Liver (tissue), 9 donors: ENCODE data around the gene CDK11A. TPM values are rescaled to one million over a fixed set of nuclear protein-coding genes. Genes with fewer than 3 reads are reported as not detected.

ENCODE experiments used
- DNase-seq: peaks from one replicate; pipeline ENCODE4 v3.0.0-alpha.2; 2017; ENCODE audit warnings: low spot score
- H3K27ac ChIP-seq, 2 donors: one replicate each; pipeline ENCODE4 v1.7.0; 2013; ENCODE audit warnings: inconsistent platforms in 2 of 2, low read length in 2 of 2, control low read depth in 1 of 2, low read depth in 1 of 2, mild to moderate bottlenecking in 1 of 2
- H3K27me3 ChIP-seq, 4 donors: one replicate each; pipeline versions ENCODE4 v1.6.1 to v1.7.0; 2013; ENCODE audit warnings: low read length in 3 of 4, inconsistent platforms in 1 of 4, mild to moderate bottlenecking in 1 of 4, moderate library complexity in 1 of 4; ENCODE audit not compliant: control insufficient read depth in 4 of 4, insufficient read depth in 4 of 4
- H3K36me3 ChIP-seq, 4 donors: one replicate each; pipeline versions ENCODE4 v1.6.1 to v1.7.0; 2013; ENCODE audit warnings: low read length in 3 of 4, mild to moderate bottlenecking in 3 of 4, low read depth in 1 of 4, moderate library complexity in 1 of 4; ENCODE audit not compliant: control insufficient read depth in 4 of 4, insufficient read depth in 3 of 4
- H3K4me1 ChIP-seq, 4 donors: one replicate each; pipeline versions ENCODE4 v1.6.1 to v1.7.0; 2013; ENCODE audit warnings: low read length in 3 of 4, mild to moderate bottlenecking in 3 of 4, moderate library complexity in 1 of 4; ENCODE audit not compliant: control insufficient read depth in 4 of 4, insufficient read depth in 4 of 4
- H3K4me3 ChIP-seq, 3 donors: one replicate each; pipeline versions ENCODE4 v1.6.1 to v1.7.0; 2013; ENCODE audit warnings: low read length in 3 of 3, control low read depth in 1 of 3, low read depth in 1 of 3, mild to moderate bottlenecking in 1 of 3
- H3K9ac ChIP-seq, 2 donors: one replicate each; pipeline ENCODE4 v1.7.0; 2013; ENCODE audit warnings: low read length in 2 of 2, mild to moderate bottlenecking in 2 of 2, moderate library complexity in 2 of 2, control low read depth in 1 of 2, low read depth in 1 of 2
- H3K9me3 ChIP-seq, 4 donors: one replicate each; pipeline versions ENCODE4 v1.6.1 to v1.7.0; 2013; ENCODE audit warnings: low read length in 3 of 4; ENCODE audit not compliant: control insufficient read depth in 4 of 4
- ATF3 ChIP-seq: IDR thresholded peaks from 2 replicates; pipeline ENCODE4 v1.6.1; 2016; ENCODE audit warnings: antibody characterized with exemption
- EGR1 ChIP-seq, 2 donors: IDR thresholded peaks; 2 replicates each; pipeline ENCODE4 v1.6.1; 2016 to 2018; ENCODE audit warnings: antibody characterized with exemption in 2 of 2, low read depth in 2 of 2
- FOXA1 ChIP-seq: IDR thresholded peaks from 2 replicates; pipeline ENCODE4 v1.6.1; 2016; ENCODE audit warnings: antibody characterized with exemption
- GABPA ChIP-seq, 2 donors: IDR thresholded peaks in 1 of 2; conservative IDR thresholded peaks in 1 of 2; 2 replicates each; pipeline ENCODE4 v1.6.1; 2016; ENCODE audit warnings: antibody characterized with exemption in 2 of 2, mild to moderate bottlenecking in 1 of 2, moderate library complexity in 1 of 2
- HNF4A ChIP-seq, 2 donors: conservative IDR thresholded peaks; 2 replicates each; pipeline ENCODE4 v1.6.1; 2016; ENCODE audit warnings: antibody characterized with exemption in 2 of 2, mild to moderate bottlenecking in 2 of 2
- JUND ChIP-seq, 2 donors: IDR thresholded peaks; 2 replicates each; pipeline ENCODE4 v1.6.1; 2016; ENCODE audit warnings: antibody characterized with exemption in 2 of 2
- MAX ChIP-seq: IDR thresholded peaks from 2 replicates; pipeline ENCODE4 v1.6.1; 2016; ENCODE audit warnings: antibody characterized with exemption
- NR2F2 ChIP-seq: IDR thresholded peaks from 2 replicates; pipeline ENCODE4 v1.6.1; 2016; ENCODE audit warnings: antibody characterized with exemption
- RAD21 ChIP-seq, 2 donors: IDR thresholded peaks; 2 replicates each; pipeline ENCODE4 v1.6.1; 2016; ENCODE audit warnings: antibody characterized with exemption in 2 of 2, mild to moderate bottlenecking in 2 of 2
- RXRA ChIP-seq, 2 donors: IDR thresholded peaks; 2 replicates each; pipeline ENCODE4 v1.6.1; 2017 to 2018; ENCODE audit warnings: antibody characterized with exemption in 2 of 2, mild to moderate bottlenecking in 1 of 2
- TAF1 ChIP-seq: conservative IDR thresholded peaks from 2 replicates; pipeline ENCODE4 v1.6.1; 2016; ENCODE audit warnings: antibody characterized with exemption, mild to moderate bottlenecking
- YY1 ChIP-seq: IDR thresholded peaks from 2 replicates; pipeline ENCODE4 v1.6.1; 2016; ENCODE audit warnings: antibody characterized with exemption, mild to moderate bottlenecking
- ZBTB33 ChIP-seq: IDR thresholded peaks from 2 replicates; pipeline ENCODE4 v1.6.1; 2016; ENCODE audit warnings: antibody characterized with exemption
- WGBS: extraction: QIAGEN DNeasy Blood & Tissue Kit; methylation state at CpG from one replicate; pipeline ENCODE4 v1.1.7; 2013; 5-methylcytosine and 5-hydroxymethylcytosine counted together
- polyA plus RNA-seq, 2 donors: library from polyadenylated mRNA; stranded (reverse) in 1 of 2; unstranded in 1 of 2; fragments of 200-250 nt in 1 of 2; fragments of >200 nt in 1 of 2; fragmentation: Nextera tagmentation in 1 of 2; extraction: Ambion mirVana in 1 of 2; gene quantifications; one replicate each; pipeline versions ENCODE4 v1.2.1 to v1.2.3, GENCODE V29; 2013 to 2015
- total RNA-seq, 2 donors: library from RNA; depleted of rRNA; stranded (reverse); fragments of >200 nt; gene quantifications; one replicate each; pipeline ENCODE4 v1.2.3, GENCODE V29; 2014
- TF ChIP-seq, protein P1 (sequence below): IDR thresholded peaks from 2 replicates; pipeline ENCODE4 v1.6.1; 2016; ENCODE audit warnings: antibody characterized with exemption, mild to moderate bottlenecking
- TF ChIP-seq, protein P2 (sequence below): fragments of 150-350 bp; IDR thresholded peaks from 2 replicates; pipeline ENCODE4 v1.5.1; 2017; ENCODE audit warnings: improper control_type of control experiment, low read depth, low read length; ENCODE audit not compliant: missing input control
- donor health status: healthy.
- donor health status: healthy.
- donor health status: healthy.
- donor health status: healthy.
- donor health status: healthy.

The CDK11A gene
- total and polyA plus RNA-seq, 4 donors: 13.7 to 17.0 (median 13.9) TPM

GRCh38 chr1:1755426-1755825, 31.3 kb upstream of the CDK11A start:
- Histone ChIP-seq H3K9ac (no peak overlapping the region), H3K4me3 (no peak overlapping the region), H3K27me3 (no peaks in the 10 kb centered on the region), H3K27ac (peak overlapping the region; percentile 5 to 24), H3K4me1 (peaks cover 13 to 45% (median 29%) of the 10 kb centered on the region in 4 donors), H3K9me3 (no peaks in the 10 kb centered on the region), H3K36me3 (peaks cover 7 to 36% (median 12%) of the 10 kb centered on the region in 4 donors)
- 86% methylated on average over 19 of the region's 19 CpGs for WGBS
- DNase-seq: no peak
- TF ChIP-seq EGR1 (IDR thresholded peaks at IDR 0.05; ENCODE audit: low read depth in 2 of 2): no peak
- no peak for TF ChIP-seq TAF1
- TF ChIP-seq RXRA (IDR thresholded peaks at IDR 0.05): no peak
- TF ChIP-seq, protein P1, sequence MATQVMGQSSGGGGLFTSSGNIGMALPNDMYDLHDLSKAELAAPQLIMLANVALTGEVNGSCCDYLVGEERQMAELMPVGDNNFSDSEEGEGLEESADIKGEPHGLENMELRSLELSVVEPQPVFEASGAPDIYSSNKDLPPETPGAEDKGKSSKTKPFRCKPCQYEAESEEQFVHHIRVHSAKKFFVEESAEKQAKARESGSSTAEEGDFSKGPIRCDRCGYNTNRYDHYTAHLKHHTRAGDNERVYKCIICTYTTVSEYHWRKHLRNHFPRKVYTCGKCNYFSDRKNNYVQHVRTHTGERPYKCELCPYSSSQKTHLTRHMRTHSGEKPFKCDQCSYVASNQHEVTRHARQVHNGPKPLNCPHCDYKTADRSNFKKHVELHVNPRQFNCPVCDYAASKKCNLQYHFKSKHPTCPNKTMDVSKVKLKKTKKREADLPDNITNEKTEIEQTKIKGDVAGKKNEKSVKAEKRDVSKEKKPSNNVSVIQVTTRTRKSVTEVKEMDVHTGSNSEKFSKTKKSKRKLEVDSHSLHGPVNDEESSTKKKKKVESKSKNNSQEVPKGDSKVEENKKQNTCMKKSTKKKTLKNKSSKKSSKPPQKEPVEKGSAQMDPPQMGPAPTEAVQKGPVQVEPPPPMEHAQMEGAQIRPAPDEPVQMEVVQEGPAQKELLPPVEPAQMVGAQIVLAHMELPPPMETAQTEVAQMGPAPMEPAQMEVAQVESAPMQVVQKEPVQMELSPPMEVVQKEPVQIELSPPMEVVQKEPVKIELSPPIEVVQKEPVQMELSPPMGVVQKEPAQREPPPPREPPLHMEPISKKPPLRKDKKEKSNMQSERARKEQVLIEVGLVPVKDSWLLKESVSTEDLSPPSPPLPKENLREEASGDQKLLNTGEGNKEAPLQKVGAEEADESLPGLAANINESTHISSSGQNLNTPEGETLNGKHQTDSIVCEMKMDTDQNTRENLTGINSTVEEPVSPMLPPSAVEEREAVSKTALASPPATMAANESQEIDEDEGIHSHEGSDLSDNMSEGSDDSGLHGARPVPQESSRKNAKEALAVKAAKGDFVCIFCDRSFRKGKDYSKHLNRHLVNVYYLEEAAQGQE: no peak
- no peak for TF ChIP-seq FOXA1
- TF ChIP-seq, protein P2, sequence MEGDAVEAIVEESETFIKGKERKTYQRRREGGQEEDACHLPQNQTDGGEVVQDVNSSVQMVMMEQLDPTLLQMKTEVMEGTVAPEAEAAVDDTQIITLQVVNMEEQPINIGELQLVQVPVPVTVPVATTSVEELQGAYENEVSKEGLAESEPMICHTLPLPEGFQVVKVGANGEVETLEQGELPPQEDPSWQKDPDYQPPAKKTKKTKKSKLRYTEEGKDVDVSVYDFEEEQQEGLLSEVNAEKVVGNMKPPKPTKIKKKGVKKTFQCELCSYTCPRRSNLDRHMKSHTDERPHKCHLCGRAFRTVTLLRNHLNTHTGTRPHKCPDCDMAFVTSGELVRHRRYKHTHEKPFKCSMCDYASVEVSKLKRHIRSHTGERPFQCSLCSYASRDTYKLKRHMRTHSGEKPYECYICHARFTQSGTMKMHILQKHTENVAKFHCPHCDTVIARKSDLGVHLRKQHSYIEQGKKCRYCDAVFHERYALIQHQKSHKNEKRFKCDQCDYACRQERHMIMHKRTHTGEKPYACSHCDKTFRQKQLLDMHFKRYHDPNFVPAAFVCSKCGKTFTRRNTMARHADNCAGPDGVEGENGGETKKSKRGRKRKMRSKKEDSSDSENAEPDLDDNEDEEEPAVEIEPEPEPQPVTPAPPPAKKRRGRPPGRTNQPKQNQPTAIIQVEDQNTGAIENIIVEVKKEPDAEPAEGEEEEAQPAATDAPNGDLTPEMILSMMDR: no peak
- TF ChIP-seq NR2F2: no peak
- TF ChIP-seq MAX: no peak
- TF ChIP-seq HNF4A (conservative IDR thresholded peaks at IDR 0.05): no peak
- no peak for TF ChIP-seq ZBTB33
- no peak for TF ChIP-seq YY1

GRCh38 chr1:1754051-1754815, 30.1 kb upstream of the CDK11A start:
- 92% methylated on average over 49 of the region's 49 CpGs for WGBS
- Histone ChIP-seq H3K9ac (no peak overlapping the region), H3K36me3 (peaks cover 7 to 36% (median 12%) of the 10 kb centered on the region in 4 donors), H3K4me3 (no peak overlapping the region), H3K9me3 (no peaks in the 10 kb centered on the region), H3K4me1 (peaks cover 7 to 33% (median 18%) of the 10 kb centered on the region in 4 donors), H3K27ac (peak overlapping the region; percentile 47 to 55), H3K27me3 (no peaks in the 10 kb centered on the region)
- TF ChIP-seq EGR1 (IDR thresholded peaks at IDR 0.05; ENCODE audit: low read depth in 2 of 2) (no peak), NR2F2 (no peak), JUND (IDR thresholded peaks at IDR 0.05) (no peak), RXRA (IDR thresholded peaks at IDR 0.05) (no peak), TAF1 (no peak), RAD21 (IDR thresholded peaks at IDR 0.05) (no peak), ATF3 (no peak), HNF4A (conservative IDR thresholded peaks at IDR 0.05) (no peak), GABPA (IDR thresholded peaks at IDR 0.05 in 1 of 2, conservative IDR thresholded peaks at IDR 0.05 in 1 of 2) (no peak), YY1 (no peak)
- TF ChIP-seq, protein P2: no peak
- TF ChIP-seq, protein P1: no peak
- DNase-seq: no peak
